A549 (cell line): ENCODE measurements around the gene CCDC85B.

ENCODE experiments used
- CTCF ChIP-seq: fragments of >200 bp; sonication (Bioruptor Twin); formaldehyde crosslinking; IDR thresholded peaks from 3 replicates; pipeline ENCODE4 v1.5.1; 2016
- MAX ChIP-seq: IDR thresholded peaks from 2 replicates; pipeline ENCODE4 v1.6.1; 2012
- POLR2A ChIP-seq: IDR thresholded peaks from 2 replicates; pipeline ENCODE4 v1.6.1; 2012; ENCODE audit warnings: mild to moderate bottlenecking, low read length
- ZFP36 ChIP-seq: fragments of 450-650 bp; IDR thresholded peaks from 2 replicates; pipeline ENCODE4 v1.6.1; 2014; ENCODE audit warnings: borderline replicate concordance; ENCODE audit not compliant: partially characterized antibody

- TF ChIP-seq CTCF (no peak), POLR2A (no peak), MAX (no peak), ZFP36 (no peak)
Measured at GRCh38 chr11:65872586-65873317, 17.7 kb upstream of the CCDC85B start, which contains the start of gene EFEMP2.
